Ramos (cell line): Measurements from ENCODE around the gene SMURF1.
"Not testable (repeated sequence)": the region's sequence is repeated elsewhere in the genome, so short reads cannot be mapped to it uniquely, and the experiment has no call there.

Experiments
- in situ Hi-C: fragments of 300-500 bp; cut with MboI; formaldehyde crosslinking; loops from one replicate; pipeline ENCODE4 v1.14.3; 2022; ENCODE audit warnings: low sequenced_read_pairs; ENCODE audit not compliant: unreplicated experiment

Gene SMURF1

GRCh38 chr7:99124236-99124635 is 19.7 kb downstream of the SMURF1 start:
- in situ Hi-C loops = no loop called here

- in situ Hi-C loops = no loop called here
Observed at GRCh38 chr7:99123571-99124033, 20.3 kb downstream of the SMURF1 start.

GRCh38 chr7:99122762-99123161 is 21.1 kb downstream of the SMURF1 start:
- in situ Hi-C loops = no loop called here

- in situ Hi-C loops = no loop called here
Observed at GRCh38 chr7:99121496-99122021, 22.3 kb downstream of the SMURF1 start.

- in situ Hi-C loops = no loop called here
Observed at GRCh38 chr7:99120916-99121315, 23.0 kb downstream of the SMURF1 start.

- in situ Hi-C loops = no loop called here
Observed at GRCh38 chr7:99120501-99120900, 23.4 kb downstream of the SMURF1 start.

- in situ Hi-C loops = no loop called here
Observed at GRCh38 chr7:99118077-99118476, 25.8 kb downstream of the SMURF1 start.

- in situ Hi-C loops = no loop called here
Observed at GRCh38 chr7:99116144-99116543, 27.8 kb downstream of the SMURF1 start.

GRCh38 chr7:99115379-99115778 is 28.5 kb downstream of the SMURF1 start:
- in situ Hi-C loops = no loop called here

- in situ Hi-C loops = no loop called here
Observed at GRCh38 chr7:99112979-99113378, 30.9 kb downstream of the SMURF1 start.

- in situ Hi-C loops = no loop called here
Observed at GRCh38 chr7:99112097-99112496, 31.8 kb downstream of the SMURF1 start.

GRCh38 chr7:99111591-99111990 is 32.3 kb downstream of the SMURF1 start:
- in situ Hi-C loops = no loop called here

- in situ Hi-C loops = no loop called here
Observed at GRCh38 chr7:99109108-99110051, 34.5 kb downstream of the SMURF1 start.

- in situ Hi-C loops = no loop called here
Observed at GRCh38 chr7:99108613-99109012, 35.3 kb downstream of the SMURF1 start.

- in situ Hi-C loops = no loop called here
Observed at GRCh38 chr7:99106821-99107241, 37.1 kb downstream of the SMURF1 start.

GRCh38 chr7:99106411-99106810 is 37.5 kb downstream of the SMURF1 start:
- in situ Hi-C loops = no loop called here

GRCh38 chr7:99105756-99106155 is 38.2 kb downstream of the SMURF1 start:
- in situ Hi-C loops = no loop called here

GRCh38 chr7:99104631-99105030 is 39.3 kb downstream of the SMURF1 start:
- in situ Hi-C loops = no loop called here

- in situ Hi-C loops = not testable (repeated sequence)
Observed at GRCh38 chr7:99103836-99104235, 40.1 kb downstream of the SMURF1 start.

GRCh38 chr7:99102809-99103690 is 40.9 kb downstream of the SMURF1 start:
- in situ Hi-C loops = no loop called here

- in situ Hi-C loops = no loop called here
Observed at GRCh38 chr7:99102361-99102760, 41.5 kb downstream of the SMURF1 start.
